DMS114 treated with DMSO at 0.1 percent for 48 hours (cell line): ENCODE data around the gene MAP4K2.

Experiments used
- DNase-seq: peaks from one replicate; lab custom pipeline; 2025; ENCODE audit not compliant: unreplicated experiment; lab: John Stamatoyannopoulos, UW

MAP4K2 gene

GRCh38 chr11:64793271-64794160, 9.5 kb downstream of the MAP4K2 start:
- no peak for DNase-seq

DNA sequence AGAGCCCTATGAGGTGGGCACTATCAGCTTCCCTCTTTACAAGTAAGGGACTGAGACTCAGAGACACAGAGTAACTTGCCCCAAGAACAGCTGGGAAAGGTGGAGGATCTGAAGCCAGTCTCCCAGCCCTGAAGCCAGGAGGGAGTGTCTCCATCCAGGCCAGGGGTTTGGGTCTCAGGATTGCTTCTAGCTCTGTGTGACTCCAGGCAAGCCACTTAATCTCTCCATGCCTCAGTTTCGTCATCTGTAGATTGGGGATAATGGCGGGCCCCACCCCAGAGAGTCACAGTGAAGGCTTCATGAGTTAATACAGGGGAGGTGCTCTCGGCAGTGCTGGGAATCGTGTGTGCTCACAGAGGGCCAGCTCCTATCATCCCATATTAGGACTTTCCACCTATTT, 10.5 kb downstream of the MAP4K2 start:
- DNase-seq: no peak

- no peak for DNase-seq
Observed at GRCh38 chr11:64791781-64792291, 11.2 kb downstream of the MAP4K2 start.

GRCh38 chr11:64790205-64791095, 12.6 kb downstream of the MAP4K2 start:
- DNase-seq: no peak

GRCh38 chr11:64789331-64790204, 13.4 kb downstream of the MAP4K2 start:
- DNase-seq: no peak

DNA sequence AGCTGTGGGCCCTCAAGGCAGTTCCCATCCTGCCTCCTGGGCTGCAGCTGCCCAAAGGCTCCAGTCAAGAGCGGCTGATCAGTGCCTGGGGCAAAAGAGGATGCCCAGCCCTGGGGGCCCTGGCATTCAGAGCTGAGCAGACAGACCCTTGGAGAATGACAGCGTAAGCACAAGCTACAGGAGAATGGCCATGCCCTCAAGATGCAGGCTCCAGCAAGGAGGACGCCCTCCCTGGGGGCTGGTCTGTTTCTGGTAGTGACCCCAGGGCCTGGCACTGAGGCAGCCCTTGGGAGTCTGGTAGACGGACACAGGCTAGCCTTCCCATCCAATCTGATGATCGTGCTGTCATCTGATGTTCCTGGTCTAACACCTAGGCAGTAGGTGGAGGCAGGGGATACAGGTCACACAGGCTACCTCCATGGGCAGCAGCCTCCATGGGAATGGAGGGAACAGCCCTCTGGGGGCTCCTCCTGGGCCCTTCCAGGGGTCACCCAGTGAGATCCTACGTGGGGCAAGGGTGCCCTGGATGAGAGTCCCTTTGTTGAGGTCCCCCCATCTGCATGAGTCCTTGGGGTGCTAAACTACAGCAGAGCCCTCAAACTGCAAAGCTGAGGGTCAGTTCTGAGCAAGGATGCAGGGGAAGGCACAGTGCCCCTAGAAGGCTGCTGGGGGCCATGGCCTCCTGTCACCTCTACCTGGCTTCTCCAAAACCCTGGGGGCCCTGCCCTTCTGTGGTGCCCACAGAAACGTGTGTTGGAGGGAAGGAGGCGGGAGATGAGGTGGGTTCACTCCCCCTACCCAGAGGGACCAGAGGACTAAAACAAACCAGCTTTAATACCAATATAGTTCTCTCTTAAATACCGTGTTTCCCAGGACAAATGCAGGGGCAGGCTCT, 14.4 kb downstream of the MAP4K2 start:
- no peak for DNase-seq

GRCh38 chr11:64787526-64788320, 15.3 kb downstream of the MAP4K2 start:
- no peak for DNase-seq

- DNase-seq: no peak
Observed at GRCh38 chr11:64786308-64786707, 16.7 kb downstream of the MAP4K2 start.

GRCh38 chr11:64784813-64785581, 18.0 kb downstream of the MAP4K2 start:
- no peak for DNase-seq

- peak; percentile 100 for DNase-seq
Observed at GRCh38 chr11:64778473-64779298, 24.3 kb downstream of the MAP4K2 start, which contains the start of gene SF1. Gene SF1, minus strand, starts transcription at chr11:64778542. Its CDS starts 150 bp downstream, at chr11:64778392.

DNA sequence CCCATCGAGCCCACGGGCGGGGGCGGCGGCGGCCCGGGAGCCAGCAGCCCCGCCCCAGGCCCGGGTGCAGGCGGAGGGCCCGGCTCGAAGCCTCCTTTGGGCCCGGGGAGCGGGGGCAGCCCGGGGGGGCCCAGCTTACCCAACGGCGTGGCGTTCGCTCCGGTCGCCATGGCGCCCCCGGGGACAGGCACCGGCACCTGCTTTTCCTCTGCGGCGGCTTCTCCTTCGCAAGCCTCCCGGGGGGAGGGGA, 24.9 kb downstream of the MAP4K2 start:
- no peak for DNase-seq

GRCh38 chr11:64777449-64778222, 25.4 kb downstream of the MAP4K2 start:
- peak; percentile 50 for DNase-seq

- DNase-seq: no peak
Observed at GRCh38 chr11:64776875-64777274, 26.1 kb downstream of the MAP4K2 start.

DNA sequence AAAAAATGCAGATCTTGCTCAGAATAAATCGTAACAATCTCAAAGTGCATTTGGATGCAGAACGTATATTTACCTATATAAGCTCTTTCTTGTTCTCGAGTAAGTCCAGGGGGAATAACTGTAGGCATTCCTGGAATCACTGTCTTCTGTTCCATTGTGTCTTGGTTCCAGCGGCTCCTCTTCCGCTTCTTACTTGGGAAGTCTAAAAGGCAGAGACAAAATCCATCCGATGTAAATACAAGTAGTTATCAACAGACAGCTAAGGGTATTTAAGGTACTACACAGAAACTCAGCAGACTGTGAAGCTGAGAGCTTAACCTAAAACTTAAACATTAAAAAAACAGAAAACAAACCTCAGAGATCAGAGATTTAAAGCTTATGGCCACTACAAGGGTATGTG, 26.6 kb downstream of the MAP4K2 start:
- DNase-seq: no peak

DNA sequence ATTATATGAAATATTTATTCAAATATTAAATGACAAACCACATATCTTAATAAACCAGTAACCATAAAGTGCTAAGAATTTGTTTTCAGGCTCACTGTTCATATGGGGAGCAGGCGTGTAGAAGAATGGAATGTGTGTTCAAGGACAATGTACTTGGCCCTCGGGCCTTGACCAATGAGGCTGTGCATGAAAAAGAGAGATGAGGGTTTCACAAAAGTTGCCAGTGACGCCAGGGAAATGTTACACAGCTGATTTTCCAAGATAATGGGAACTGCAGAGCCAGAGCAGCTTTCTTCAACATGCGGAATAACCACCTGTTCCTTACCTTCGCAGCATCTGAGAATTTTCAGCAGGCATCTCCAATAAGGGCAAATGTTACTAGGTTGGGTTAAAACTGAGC, 28.9 kb downstream of the MAP4K2 start:
- no peak for DNase-seq

- DNase-seq: no peak
Observed at GRCh38 chr11:64772303-64773018, 30.6 kb downstream of the MAP4K2 start.
